AG08396 (cell line): Measurements from ENCODE around the gene SMCP.

ENCODE experiments used
- DNase-seq: peaks from one replicate; pipeline ENCODE4 v3.0.0; 2012; ENCODE audit warnings: low spot score, mixed read lengths

Gene SMCP

DNA sequence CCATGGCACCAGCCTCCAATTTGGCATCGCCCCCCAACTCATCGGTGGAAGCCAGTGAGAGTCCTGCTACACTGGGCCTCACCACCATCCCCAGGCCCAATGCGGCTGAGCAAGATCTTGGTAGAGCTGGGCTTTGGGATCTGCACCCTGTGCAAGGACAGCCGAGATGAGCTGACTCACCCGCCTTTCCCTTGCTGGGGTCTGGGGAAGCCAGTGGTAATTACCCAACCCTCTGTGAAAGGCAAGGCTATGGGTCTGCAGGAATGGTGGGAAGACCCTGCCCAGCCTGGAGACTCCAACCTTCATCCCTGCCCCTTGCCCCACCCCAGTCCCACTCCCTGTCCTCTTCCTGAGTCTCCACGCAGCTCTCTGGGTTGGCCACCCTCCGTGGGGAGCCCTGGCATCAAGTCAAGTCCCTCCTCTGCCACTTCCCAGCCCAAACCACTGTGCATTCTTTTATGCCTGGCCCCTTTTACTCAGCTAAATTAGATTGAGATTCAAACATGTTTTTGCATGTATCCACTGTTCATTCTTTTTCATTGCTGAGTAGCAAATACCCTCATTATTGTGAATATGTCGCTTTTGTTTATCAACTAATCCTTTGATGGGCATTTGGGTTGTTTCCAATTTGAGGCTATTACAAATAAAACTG, 8.8 kb downstream of the SMCP start:
- DNase-seq: no peak

DNA sequence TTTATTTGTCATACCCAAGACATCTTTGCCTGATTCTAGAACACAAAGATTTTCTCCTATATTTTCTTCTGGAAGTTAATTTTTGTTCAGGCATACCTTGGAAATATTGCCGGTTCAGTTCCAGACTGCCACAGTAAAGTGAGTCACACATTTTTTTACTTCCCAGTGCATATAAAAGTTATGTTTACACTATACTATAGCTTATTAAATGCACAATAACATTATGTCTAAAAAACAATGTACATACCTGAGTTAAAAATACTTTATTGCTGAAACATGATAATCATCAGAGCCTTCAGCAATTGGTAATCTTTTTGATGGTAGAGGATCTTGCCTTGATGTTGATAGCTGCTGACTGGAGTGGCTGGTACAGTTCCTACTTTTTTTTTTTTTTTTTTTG, 10.0 kb downstream of the SMCP start:
- no peak for DNase-seq

DNA sequence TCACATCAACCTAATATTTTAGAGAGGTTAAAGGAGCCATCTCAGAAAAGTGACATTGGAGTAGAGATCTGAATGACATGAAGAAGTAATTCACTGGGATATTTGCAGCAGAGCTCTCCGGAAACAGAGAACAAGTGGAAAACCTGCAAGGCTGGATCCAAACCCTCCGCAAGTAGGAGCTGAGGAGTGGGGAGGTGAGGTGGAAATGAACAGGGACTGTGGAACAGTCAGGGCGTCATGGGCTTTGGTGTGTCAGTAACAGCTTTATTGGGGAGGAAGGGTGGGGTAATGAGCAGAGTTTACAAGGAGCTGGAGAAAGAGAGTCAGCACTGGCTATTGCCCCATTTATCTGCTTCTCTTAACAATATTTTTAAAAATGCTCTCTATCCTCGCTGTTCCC, 20.9 kb downstream of the SMCP start:
- DNase-seq: no peak

DNA sequence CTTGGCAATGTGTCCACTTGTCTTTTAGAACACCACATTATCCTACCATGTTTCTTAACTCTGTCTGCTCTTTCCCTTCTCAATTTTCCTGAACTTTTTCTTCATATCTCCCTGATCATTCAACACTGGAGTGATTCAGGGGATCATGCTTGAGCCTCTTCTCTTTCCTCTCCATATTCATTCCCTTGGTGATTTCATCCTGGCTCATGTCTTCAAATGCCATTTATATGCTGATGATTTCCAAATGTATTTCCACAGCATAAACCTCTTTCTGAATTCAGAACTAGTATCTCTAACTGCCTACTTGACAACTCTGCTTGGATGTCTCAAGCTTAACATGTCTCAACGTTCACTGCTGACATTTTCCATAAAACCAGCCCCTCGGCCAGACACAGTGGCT, 21.8 kb downstream of the SMCP start:
- no peak for DNase-seq

DNA sequence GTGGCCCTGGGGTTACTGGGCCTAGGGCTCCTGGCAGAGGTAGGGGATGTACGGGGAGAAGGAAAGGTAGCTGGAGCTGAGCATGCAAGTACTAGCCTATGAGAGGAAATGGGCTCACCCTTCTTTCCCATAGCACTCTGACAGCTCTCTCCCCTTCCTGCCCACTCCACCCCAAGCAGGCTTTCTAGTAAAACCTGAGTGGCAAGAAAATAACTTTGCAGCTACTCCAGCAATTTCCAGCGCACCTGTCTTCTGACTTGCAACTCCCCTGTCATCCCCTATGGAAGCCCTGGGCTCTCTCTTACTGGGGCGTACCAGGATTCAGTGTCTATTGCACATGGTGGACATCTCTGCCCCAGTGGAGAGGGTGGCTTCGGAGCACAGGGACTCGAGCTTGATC, 23.5 kb downstream of the SMCP start:
- no peak for DNase-seq

DNA sequence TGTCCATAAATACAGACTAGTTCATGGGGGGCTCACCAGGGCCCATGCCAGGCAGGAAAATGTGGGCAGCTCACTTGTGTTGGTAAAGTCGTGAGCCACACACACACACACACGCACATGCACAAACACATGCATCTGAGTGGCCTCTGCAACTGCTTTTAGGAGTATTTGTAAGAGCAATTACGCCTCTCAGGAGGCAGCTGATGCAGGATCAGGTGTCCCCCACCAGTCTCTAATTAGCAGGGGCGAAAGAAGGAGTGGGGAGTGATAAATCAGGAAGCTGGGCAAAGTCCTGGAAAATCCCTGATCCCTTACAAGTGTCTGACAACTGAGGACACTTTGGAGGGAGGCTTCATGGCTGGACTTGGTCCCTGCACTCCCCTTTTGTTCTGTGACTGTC, 24.5 kb downstream of the SMCP start:
- DNase-seq: no peak

DNA sequence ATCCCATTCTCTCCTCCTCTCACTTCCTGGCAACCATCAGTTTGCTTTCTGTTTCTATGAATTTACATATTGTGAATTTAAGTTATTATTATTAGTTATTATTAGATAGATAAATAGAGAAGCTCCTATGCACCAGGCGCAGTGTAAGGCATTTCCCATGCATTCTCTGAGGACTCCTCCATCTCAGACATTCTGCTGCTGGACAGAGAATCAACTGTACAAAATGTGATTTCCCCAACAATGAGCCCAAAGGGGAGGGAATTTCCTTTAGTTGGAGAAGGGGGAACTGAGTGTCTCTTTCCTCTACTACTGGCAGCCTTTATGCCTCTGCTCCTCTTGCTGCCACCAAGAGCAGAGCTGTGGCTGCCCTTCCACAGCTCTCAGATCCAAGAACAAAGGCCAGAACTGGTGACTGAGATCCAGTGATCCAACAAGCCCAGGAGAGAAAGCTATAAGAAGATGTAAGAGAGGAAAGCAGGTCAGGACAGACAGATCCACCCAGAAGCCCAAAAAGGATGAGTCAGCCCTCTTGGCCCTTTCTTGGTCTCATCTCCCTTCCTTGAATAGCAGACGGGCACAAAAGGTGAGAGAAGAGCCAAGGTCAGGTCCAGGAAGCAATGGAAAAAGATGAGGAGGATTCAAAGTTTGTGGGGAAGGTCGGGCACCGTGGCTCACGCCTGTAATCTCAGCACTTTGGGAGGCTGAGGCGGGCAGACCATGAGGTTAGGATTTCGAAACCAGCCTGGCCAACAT, 26.7 kb downstream of the SMCP start:
- DNase-seq: no peak

DNA sequence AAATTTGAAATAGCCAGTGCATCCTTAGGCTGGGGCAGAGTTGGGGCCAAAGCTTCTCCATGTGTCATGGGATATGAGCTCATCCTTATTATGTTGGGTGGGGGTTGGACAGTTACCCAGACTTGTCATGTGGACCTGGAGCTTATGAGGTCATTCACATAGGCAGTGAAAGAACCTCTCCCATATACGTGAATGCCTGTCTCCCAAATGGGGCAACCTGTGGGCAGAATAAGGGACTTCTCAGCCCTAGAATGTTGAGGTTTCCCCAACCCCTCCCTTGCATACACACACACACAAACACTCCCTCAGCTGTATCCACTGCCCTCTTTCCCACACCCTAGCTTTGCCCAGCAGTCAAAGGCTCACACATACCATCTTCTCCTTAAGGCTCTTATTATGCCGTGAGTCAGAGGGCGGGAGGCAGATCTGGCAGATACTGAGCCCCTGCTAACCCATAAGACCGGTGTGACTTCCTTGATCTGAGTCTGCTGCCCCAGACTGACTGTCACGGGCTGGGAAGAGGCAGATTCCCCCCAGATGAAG, 28.0 kb downstream of the SMCP start:
- DNase-seq: peak; percentile 62

DNA sequence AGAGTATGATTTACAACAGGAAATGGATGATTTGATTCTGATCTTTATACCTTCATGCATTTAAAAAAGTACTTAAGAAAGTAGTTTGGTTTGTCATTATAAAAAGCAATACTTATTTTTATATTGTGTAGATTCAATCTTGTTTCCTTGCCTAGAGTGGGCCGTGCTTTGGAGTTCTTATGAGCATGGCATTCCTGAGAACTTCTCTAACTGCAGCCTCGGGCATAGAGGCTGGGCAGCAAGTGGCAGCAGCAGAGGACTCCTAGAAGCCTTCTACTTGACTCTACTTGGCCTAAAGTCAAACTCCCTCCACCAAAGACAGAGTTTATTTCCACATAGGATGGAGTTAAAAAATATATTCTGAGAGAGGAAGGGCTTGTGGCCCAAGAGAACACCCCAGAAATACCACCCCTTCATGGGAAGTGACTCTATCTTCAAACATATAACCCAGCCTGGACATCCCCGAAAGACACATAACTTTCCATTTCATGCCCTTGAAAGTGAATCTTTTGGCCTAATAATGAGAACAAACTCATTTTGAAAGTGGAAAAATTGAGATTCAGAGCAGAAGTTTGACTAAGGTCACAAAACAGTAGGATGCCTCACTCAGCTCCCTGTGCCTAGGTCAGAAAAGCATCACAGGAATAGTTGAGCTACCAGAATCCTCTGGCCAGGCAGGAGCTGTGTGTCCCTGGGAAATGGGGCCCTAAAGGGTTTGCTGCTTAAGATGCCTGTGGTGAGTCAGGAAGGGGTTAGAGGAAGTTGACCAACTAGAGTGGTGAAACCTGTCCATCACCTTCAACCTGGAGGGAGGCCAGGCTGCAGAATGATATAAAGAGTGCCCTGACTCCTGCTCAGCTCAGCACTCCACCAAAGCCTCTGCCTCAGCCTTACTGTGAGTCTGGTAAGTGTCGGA, 29.8 kb downstream of the SMCP start, which contains the start of gene IVL:
Gene IVL (plus strand): TSS at position 861 of the 916 bp plus-strand sequence. CDS start 1,252 bp downstream, outside the sequence.
- DNase-seq: no peak

DNA sequence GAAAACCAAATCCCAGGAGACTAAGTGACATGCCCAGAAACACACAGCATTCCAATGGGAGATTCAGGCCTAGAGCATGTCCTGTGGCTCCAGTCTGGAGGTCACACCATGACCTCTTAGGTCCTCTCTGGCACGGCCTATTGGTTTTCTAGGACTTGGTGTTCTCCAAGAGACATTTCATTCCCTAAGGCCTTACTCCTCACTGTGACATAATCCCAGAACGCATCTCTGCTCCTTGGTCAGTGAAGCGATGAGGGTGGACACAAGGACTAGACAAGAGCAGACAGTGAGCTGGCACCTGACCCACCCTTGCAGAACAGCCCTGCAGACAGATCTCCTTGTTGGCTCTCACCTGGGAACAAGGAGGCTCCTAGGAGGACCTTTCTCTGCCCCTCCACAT, 31.1 kb downstream of the SMCP start:
- no peak for DNase-seq

DNA sequence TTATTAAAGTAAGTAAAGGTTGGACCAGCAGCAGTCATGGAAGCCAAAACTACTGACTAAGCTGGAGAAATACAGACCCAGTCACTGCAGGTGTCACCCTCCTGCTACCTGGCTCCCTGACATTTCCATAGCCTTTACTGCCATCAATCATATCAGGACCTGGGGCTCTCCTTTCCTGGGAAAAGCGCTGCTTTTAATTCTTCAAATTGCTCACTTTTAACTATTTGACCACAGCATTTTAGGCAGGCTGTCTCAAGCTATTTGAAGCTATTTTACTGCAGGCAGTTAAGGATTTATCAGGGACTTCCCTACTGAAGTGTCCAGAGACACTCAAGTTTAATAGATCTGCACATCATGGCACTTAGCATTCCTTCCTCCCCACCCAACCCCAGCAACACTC, 34.3 kb downstream of the SMCP start:
- DNase-seq: no peak

DNA sequence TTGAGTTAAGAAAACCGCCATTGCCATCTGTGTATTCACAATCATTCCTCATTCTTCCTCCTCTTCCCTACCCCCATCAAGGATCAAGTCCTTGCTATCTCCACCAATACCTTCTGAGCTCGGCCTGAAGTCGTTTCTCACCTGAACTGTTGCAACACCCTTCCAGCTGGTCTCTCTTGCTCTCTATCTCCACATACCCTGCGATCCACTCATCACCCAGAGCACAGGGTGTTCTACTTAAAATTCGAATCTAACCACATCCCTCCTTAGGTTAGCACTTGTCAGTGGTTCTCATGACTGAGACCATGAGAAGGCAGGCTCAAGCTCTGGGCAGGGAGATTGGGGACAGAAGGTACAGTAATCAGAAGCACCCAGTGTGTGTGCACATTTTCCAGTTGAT, 34.8 kb downstream of the SMCP start:
- DNase-seq: no peak

DNA sequence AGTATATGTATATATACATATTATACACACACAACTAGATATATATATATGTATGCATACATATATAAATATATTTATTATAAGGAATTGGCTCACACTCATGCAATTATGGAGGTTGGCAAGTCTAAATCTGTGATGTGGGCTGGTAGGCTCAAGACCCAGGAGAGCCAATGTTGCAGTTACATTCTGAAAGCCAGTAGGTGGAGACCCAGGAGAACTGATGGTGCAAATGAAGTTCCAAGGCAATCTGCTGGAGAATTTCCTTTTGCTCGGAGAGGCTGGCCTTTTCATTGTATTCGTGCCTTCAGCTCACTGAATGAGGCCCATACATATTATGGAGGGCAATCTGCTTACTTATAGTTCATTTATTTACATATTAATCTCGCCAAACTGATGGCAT, 39.7 kb downstream of the SMCP start:
- DNase-seq: no peak

DNA sequence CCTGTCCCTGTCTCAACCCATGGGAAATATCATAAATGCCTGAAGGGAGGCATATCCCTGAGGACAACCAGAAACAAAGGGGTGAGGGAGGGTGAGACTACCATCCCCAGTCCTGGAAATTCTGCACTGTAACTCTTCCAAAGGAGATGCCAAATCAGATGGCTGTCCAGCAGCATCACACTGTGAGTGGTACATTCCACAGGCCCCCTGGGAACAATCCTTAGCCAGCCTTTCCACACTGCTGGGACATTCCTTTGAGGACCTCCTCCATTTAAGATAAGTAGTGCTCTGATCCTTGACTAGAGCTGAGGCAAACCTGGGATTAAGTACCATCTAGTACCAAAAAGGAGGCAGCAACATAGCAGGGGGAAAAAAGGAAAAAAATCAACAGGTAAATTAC, 40.9 kb downstream of the SMCP start:
- no peak for DNase-seq

DNA sequence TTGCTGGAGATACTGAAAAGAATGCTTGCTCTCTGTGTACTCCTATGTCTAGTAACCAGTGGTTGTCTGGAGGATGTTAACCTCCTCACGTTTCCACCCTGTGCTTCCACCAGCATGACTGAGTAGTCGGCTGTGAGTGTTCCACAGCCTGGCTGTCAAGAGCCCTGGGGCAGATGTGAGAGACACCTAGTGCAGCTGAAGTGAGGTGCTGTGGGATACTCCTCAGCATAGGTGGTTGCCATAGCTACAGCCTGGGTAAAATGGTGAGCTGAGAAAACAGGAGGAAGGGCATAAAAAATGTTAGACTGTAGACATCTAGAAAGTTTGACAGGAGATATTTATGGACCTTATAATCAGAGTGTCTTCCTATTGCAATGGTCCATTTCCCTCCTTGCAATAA, 46.1 kb downstream of the SMCP start:
- no peak for DNase-seq

DNA sequence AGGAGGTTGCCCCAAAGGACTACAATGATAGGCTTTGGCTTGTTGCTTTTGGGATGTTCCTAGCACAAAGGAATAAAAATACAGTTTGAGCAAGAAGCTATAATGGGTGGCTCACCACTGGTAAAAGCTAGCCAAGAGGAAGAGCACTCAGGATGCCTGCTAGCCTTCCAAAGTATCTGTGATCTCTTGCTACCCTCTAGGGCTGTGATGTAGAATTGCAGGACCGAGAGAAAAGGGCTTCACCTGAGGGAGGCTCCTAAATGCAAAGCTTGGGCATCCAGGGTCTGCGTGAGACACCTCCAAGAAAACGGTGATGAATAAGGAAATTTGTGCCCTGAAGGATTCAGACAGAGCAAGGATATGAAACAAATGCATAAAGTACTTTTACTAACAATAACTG, 48.0 kb downstream of the SMCP start:
- peak; percentile 52 for DNase-seq

DNA sequence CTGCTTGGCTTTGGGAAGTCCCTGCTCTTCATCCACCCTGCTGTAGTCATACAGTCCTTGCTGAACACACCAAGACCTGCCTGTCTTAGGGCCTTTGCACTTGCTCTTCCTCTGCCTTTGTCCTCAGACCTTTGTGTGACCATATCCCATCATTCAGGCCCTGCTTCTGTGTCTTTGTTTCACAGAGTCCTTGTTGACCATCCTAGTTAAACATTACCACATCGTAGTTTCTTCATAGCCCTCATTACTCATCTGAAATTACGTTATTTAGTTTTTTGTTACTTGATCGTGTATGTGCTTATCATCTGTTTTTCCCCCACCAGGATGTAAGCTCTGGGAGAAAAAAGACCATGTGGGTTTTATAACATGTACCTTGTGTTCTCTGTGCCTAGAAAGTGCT, 50.5 kb downstream of the SMCP start:
- no peak for DNase-seq

DNA sequence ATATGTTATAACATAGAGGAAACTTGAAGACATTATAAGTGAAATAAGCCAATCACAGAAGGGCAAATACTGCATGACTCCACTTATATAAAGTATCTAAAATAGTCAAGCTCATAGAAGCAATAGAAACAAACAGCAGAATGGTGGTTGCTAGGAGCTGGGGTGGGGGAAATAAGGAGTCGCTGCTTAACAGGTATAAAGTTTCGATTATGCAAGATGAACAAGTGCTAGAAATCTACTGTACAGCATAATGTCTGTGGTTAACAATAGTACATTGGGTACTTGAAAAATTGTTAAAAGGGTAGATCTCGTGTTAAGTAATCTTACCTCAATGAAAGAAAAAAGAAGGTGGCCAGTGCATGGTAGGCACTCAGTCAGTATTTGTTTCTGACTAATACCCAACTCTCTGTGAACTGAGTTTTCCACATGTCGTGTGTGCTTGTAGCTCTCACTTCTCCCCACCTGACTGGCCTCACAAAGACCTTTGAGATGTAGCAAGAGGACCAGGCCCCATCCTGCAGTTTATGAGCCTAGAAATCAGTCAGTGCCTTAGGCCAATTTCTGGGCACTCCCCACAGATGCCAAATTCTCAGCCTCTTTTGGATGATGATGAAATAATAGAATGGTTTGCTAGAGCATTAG, 54.2 kb downstream of the SMCP start:
- DNase-seq: no peak

DNA sequence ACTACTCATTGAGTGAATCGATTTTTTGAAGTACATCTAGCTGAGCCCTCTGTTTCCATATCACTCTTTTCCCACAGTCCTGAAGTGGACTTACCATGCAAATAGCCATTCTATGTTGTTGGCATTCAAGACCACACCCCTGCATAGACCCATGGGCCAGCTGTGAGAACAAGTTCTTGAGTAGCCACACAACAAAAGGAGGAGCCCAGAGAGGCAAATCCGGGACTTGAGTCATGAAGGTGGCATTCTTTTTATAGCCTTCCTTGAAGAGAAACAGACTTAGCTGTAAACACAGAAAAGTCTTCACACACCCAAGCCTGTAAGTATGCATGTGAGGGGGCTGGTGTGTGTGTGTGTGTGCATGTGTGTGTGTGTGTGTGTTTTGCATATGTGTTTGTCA, 55.1 kb downstream of the SMCP start:
- DNase-seq: no peak
